GM21786 (cell line): ENCODE results near the gene CDKL5.
"Not testable (repeated sequence)": the region's sequence is repeated elsewhere in the genome, so short reads cannot be mapped to it uniquely, and the experiment has no call there.

Experiments used
- ATAC-seq: cut with Tn5 transposase; IDR thresholded peaks from one replicate; pipeline ENCODE4 v1.9.1; 2021; ENCODE audit not compliant: unreplicated experiment

Gene CDKL5

DNA sequence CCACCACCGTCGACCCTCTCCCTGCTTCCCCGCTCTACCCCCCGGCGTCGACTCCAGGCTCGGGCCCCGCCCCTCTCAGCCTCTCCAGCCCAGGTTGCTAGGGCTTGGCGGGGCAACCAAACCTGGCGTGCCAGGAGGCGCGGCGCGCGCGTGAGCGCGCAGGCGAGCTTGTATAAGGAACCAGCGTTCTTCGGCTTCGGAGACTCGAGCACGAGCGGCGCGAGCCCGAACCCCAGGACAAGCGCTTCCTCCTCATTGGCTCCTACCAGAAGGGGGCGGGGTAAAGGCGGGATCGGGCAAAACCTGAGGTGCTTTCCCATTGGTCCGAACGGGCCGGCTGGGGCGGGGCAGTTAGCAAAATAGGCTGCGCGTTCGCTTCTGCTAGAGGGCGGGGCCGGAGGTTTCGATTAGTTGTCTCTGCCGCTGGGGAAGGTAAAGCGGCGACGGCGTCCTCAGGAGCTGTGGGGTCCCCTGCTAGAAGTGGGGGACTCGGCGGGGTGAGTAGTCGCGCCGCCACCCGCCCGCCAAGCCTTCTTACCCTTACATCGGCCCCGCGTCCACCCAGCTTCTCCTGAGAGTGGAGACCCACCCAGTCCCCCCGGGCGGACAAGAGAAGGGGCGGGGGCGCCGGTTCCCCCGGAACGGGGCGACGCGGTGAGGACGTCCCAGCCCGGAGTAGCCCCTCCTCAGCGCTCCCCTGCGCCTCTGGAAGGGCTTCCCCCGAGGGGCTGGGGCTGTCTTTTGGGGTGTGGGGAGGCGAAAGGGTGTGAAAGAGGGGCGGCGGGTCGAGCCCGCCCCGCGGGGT is at the start of gene CDKL5:
Gene CDKL5 (plus strand): TSS at position 410 of the 805 bp plus-strand sequence. CDS start 81,489 bp downstream, outside the sequence.
- ATAC-seq: peak; percentile 90

DNA sequence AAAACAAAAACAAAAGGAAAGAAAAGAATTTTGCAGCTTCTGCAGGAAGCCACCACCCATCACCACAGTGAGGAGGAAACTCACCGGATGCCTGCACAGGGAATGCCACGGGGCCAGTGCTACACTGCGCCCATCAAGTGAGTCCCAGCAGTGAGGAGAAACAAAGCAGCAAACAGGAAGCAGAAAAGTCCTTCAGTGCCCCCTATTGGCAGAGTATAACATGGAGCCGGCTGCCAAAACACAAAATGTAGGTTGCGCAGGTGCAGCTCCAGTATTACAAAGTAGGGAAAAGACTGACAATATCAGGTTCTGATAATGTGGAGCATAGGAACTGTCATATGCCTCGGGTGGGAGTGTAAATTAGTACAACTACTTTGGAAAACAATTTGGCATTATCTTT is 47.6 kb upstream of the CDKL5 start:
- ATAC-seq: no peak

DNA sequence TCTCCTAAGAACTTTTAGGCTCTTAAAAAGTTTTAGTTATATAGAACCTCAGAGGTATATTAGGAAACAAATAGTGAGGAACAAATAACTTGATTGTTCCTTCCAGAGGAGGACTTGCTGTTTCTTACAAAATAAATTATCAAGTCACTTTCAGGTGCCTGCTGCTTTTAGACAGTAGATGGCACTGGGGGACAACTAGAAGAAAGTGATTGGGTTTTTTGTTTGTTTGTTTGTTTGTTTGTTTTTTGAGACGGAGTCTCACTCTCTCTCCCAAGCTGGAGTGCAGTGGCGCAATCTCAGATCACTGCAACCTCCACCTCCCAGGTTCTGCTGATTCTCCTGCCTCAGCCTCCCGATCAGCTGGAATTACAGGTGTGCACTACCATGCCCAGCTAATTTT is 35.4 kb upstream of the CDKL5 start:
- ATAC-seq: no peak

DNA sequence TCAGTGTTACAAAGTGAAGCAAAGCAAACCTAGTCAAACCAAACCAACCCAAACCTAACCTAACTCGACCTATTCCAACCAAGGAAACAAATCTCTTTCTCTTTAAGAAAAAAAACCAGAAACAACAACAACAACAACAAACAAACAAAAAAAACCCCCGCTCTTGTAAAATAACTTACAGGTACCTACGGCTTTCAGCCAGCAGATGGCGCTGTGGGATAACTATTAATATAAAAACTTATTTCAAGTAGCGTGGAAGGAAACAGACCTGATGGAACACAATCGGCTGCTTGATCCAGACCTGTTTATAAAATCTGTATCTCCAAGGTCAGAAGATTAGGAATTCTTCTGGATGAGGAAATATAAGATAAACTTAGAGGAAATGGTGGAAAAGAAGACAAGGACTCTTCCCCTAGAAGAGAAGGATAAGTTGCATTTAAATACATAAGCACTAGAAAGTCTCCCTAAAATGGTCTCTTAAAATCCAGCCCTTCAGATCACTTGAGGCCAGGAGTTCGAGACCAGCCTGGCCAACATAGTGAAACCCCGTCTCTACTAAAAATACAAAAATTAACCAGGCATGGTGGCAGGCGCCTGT is 34.4 kb upstream of the CDKL5 start:
- no peak for ATAC-seq

DNA sequence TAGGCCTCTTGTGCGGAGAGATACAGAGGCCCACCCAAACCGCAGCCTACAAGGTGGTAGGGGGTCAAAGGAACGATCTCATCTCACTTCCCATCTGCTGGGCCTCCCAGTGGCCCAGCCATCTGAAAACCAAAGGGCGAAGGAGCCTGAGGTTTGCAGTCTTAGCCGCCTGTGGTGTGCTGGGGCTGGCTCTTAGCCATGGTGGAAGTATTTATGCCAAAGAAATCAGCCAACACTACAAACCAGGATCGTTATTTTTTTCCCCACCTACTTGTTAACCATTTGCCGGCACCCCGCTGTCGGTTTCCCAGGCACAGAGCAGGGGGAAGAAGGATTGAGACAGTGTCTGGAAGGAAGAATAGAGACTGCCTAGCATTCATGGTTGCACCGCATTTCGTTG is 30.9 kb upstream of the CDKL5 start:
- no peak for ATAC-seq

DNA sequence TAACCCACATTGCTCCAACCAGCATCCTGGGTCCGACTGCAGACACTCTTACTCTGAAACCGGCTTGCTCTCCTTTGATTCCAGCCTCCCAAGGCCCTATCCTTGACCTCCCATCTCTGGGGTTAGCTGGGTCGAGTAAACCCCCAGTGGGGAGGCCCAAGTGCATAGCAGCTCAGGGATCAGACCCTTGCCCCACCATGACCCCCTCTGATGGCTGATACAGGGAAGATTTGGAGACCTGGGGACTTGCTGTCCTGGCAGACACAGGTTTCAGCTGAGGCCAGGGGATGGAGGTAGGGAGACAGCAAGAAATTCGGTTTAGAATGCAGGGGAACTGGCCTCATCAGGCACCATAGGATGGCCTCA is 23.6 kb upstream of the CDKL5 start:
- ATAC-seq: no peak

DNA sequence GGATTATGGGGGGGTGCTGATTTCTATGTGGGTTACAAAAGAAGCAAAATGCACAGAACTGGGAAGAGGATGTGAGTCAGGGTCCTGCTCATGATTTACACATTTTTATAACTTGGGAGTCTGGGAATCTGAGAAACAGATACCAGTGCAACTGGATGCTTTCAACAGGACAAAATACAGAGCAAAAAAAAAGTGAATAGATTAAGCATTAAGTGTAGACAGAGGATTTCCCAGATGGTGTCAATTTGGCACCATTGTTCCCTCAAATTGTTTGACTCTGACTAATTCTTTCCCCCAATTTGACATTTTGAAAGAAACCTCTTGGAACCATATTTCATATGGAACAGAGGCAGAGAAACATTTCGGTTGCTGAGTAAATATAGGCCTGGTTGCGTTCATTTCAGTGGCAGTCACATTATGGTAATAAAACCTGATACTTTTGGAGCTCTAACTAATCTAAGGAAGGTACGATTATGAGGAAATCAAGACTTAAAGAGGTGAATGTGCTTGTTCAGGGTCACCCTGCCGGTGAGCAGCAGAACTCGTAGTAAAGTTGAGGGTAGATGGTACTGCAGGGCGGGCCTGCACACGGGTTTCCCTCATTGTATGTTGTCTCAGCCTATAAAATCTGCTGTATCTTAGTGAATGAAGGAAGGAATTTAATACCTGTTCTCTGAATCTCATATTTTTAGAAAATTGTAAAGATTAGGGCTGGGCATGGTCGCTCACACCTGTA is 18.7 kb upstream of the CDKL5 start:
- ATAC-seq: no peak

DNA sequence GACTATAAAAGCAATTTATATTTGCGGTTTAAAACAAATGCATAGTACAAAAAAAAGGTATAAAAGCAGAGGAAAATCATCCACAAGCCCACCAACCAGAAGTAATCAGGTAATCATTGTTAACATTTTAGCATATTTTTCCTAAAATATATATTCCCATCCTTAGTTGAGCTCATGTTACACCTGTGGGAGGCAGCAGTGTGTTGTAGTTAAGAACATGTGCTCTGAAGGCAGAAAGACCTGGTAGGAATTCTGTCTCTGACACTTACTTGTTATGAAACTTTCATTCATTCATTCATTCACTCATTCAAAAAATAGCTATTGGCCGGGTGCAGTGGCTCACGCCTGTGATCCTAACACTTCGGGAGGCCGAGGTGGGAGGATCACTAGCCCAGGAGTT is 15.4 kb upstream of the CDKL5 start:
- no peak for ATAC-seq

DNA sequence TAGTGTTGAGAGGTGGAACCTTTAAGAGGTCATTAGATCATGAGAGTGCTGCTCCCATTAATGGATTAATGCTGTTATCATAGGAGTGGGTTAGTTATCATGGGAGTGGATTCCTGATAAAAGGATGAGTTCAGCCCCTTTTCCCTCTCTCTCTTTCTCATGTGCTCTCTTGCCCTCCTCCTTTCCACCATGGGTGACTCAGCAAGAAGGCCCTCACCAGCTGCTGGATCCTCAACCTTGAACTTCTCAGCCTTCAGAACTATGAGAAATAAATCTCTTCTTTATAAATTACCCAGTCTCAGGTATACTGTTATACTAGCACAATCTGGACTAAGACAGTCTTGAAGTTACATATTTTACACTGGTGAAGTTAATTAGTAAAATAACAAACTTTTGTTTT is 10.0 kb upstream of the CDKL5 start:
- ATAC-seq: no peak

DNA sequence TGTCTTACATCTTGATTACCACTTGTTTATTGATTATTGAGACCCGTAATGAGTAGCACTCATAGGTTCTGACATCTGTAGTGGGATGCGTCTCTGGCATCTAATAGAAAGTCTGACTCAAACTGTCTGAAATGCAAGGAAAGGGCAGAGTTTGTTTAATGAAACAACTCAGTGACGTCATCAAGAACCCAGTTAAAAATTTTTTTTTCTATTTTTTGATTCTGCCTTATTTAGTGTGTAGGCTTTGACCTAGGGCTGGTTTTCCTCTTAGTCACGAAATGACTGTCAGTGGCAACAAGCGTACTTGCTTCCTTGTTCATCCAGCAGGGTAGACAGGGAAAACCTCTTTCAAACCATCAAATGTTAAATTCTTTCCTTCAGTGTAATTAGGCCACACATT is 3.1 kb upstream of the CDKL5 start:
- no peak for ATAC-seq

DNA sequence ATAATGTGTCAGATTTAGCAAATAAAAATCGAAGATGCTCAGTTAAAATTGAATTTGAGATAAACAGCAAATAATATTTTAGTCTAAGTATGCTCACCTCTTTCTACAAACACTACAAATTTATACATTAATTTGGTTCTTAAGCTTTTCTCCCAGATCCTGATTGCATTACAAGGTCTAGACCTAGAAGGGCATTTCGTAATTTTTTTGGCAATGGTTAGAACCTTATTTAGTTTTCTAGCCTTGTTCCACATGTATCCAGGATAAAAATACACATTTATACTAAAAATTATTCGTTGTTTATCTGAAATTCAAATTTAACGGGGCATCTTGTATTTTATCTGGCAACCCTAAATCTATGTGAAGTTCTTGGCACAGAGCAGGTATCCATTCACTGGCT is 2.5 kb upstream of the CDKL5 start:
- ATAC-seq: no peak

DNA sequence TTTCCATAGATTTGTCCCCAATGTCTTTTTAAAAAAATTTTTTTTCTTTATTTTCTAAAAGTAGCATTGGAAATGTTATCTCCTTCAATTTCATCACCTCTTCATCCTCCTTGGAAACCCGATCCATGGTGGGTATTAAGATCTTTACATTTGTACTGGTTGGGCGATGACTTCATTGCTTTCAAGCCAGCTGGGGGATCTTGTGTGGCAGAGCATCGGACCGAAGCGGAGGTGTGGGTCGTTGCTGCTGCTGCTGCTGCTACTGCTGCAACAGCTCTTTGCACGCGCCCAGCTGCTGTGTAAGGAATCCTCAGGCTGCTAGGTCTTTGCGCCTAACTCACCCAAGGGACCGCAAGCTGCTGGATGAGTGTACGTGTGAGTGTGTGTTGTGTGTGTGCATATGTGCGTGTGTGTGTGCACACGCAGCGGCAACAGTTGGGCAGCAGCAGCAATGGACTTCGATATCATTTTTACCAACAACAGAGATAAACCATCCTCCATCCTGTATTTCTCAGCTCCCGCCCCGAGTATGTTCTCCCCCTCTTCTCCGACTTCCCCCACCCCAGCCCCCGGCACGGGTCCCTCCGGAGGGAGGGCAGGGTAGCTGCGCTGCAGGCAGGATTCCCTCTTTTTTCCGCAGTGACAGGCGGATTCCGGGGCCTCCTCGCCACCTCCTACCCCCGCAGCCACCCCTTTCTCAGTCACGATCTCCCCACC is 768 bp upstream of the CDKL5 start:
- ATAC-seq: peak; percentile 26

DNA sequence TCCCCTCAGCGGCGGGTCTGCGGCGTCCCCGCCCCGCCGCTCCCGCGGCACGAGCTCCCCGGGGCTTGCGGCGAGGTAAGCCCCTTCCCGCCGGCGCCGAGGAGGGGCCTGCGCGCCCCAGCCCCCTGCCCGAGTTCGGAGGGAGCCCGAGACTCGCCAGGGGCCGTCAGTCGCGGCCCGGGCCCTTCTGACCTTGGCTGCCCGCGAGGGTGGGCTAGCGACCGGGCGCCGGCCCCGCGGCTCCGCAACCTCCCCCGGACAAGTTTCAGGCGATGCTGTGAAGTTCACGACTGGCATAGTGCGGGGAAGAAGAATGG is 554 bp downstream of the CDKL5 start:
- ATAC-seq: no peak

DNA sequence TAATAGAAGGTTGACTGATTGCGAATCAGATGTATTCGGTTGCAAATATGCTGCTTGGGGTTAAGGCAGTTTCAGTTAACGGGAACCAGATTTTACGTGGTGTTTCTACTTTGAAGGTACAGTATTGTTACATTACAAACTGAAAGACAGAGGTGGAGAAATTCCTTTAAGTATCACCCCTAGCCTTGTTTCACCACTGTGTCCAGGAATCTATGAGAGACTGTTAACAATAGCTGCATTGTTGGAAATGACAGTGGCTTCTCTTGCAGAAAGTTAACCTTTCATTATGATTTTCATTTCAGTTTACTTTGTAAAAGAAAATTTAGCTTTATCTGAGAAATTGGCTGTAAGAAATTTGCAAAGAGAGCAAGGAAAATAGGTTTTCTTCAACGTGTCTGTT is 2.6 kb downstream of the CDKL5 start:
- no peak for ATAC-seq

DNA sequence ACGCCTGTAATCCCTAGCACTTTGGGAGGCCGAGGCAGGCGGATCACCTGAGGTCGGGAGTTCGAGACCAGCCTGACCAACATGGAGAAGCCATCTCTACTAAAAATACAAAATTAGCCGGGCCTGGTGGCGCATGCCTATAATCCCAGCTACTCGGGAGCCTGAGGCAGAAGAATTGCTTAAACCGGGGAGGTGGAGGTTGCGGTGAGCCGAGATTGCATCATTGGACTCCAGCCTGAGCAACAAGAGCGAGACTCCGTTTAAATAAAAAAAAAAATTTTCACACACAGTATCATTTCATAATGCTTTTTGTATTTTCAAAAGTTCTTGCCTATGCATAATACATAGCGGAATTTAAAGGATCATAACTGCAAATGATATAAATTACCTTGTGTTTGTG is 7.9 kb downstream of the CDKL5 start:
- ATAC-seq: not testable (repeated sequence)

DNA sequence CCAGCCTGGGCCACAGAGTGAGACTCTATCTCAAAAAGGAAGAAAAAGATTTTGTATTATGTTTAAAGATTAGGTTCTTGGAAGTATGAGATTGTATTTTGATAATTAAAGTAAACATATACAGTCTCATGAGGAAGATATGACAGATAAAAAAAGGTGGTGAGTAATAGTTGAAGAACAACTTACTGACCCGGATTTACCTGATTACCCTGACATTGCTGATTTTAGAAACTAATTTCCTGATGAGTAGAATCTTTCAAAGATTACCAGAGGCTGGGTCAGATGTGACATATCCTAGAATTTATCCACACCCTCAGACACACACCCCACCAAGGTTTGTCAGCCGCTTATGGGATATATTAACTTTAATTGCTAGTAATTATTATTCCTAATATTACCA is 9.5 kb downstream of the CDKL5 start:
- no peak for ATAC-seq

DNA sequence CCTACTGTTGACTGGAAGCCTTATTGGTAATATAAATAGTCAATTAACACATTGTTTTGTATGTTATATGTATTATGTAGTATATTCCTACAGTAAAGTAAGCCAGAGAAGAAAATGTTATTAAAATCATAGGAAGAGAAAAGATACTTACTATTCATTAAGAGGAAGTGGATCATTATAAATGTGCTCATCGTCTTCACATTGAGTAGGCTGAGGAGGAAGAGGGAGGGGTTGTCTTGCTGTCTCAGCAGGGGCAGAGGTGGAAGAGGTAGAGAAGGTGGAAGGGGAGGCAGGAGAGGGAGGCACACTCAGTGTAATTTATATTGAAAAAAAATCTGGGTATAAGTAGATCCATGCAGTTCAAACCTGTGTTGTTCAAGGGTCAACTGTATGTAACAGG is 10.6 kb downstream of the CDKL5 start:
- no peak for ATAC-seq

DNA sequence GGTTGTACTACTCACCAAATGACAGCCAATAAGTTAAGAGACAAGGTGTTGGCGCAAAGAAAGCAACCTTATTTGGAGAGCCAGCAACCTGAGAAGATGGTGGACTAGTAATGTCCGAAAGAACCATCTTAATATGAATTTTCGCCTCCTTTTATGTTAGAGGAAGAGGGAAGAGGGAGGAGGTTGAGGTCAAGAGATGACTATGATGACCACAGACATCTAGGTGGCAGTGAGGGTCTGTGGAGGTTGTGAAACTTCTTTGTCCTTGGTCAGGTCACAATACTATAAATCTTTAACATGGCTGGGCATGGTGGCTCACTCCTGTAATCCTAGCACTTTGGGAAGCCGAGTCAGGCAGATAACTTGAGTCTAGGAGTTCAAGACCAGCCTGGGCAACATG is 15.4 kb downstream of the CDKL5 start:
- ATAC-seq: no peak

DNA sequence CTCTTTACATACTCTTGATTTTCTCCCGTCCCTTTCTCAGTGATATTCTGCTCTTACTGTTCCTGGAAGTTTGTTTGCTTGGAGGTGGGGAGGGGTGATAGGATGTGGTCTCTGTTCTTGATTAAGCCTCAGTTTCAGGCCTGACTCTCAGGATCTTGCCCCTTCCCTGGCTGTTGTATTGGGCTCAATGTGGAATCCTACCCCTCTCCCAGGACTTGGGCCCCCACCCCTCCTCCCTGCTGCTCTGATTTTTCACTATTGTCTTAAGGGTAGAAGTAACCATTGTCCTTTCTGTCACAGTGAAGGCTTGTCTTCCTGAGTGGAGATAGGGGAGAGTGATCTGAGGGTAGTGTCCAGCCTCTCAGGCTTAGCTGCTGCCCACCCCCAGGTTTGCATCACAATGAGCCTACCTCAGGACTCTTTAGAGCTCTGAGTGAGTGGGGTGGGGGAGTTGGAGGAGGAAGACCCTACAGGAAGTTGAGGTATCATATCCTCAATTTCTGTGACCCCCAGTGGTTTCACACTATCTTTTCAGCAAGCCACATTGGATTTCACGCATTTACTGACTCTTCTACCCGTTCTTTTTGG is 16.5 kb downstream of the CDKL5 start:
- no peak for ATAC-seq

DNA sequence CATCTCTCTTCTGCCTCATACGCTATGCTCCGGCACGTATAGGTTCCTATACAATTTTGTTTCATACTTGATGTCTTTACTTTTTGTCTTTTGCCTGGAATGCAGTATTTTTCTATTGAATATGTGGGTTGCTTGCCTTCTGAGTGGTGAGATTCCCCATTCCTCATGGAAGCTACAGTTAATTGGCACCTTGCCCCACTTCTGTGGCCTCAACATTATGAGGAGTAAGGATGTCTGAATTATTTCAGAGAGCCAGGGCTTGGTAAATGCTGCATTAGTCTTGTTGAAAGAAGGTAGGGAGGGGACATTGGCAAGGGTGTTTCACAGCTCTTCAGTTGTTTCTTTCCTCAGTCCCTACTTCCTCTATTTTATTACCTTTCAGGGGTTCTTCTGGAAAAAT is 23.0 kb downstream of the CDKL5 start:
- no peak for ATAC-seq

DNA sequence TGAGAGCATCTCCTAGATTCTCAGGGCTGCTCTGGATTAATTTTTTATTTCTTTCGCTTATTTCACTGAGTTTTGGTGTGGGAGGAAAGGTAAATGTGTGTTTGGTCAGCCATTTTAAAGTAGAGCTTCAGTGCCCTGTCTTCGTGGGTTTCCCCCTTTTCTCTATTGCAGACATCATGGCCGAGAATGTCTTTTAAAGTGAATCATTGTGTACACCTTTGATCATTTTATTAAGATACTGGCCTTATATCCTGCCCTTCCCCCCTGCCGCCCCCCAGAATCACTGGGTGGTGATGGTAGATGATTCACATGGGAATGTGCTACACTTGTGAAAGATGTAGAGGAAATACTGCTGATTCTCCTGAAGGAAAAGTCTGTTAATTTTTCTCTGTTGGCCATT is 23.8 kb downstream of the CDKL5 start:
- ATAC-seq: no peak
